RWPE1 (cell line): ENCODE results near the gene ROM1.
"Not testable (repeated sequence)": the region's sequence is repeated elsewhere in the genome, so short reads cannot be mapped to it uniquely, and the experiment has no call there.

Experiments
- CTCF ChIA-PET: fragments of 350-600 bp; sonication (Branson Sonifier 250); formaldehyde crosslinking; extraction: SDS; loops from one replicate; lab custom pipeline; 2021; lab: Yijun Ruan, JAX
- POLR2A ChIA-PET: fragments of 400-600 bp; formaldehyde crosslinking; extraction: SDS; loops from one replicate; lab custom pipeline; 2020; ENCODE audit warnings: antibody characterized with exemption; ENCODE audit not compliant: low non-redundant PET; lab: Yijun Ruan, JAX
- DNase-seq: peaks from one replicate; pipeline ENCODE4 v3.0.0; 2012; ENCODE audit warnings: low spot score
- H3K27ac ChIP-seq: fragments of 450-650 bp; 2 replicates; pipeline ENCODE4 v1.5.1; 2017
- TF ChIP-seq, protein P1 (sequence below): fragments of 450-650 bp; conservative IDR thresholded peaks from 2 replicates; pipeline ENCODE4 v1.5.1; 2017; ENCODE audit warnings: low read depth, mild to moderate bottlenecking

ROM1 gene

DNA sequence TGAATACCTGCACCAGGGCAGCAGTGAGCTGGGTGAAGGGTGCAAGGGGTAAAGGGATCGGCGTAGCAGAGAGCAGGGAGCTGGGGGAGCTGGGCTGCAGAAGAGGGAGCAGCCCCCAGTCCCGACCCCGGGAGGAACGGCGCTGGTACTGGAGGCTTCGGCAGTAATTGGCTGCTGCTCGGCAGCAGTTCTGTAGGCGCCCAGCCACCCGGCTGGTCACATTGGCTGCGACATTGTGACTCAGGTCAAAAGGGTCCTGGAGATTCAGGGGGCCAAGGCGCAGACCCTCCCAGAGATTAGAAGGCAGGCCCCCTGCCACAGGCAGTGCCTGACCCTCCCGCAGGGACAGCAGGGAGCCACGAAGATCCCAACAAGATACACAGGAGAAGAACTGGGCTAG, 37.2 kb upstream of the ROM1 start:
- POLR2A ChIA-PET: no interaction called here
- peak overlapping the region; percentile 86 for H3K27ac ChIP-seq
- TF ChIP-seq, protein P1, sequence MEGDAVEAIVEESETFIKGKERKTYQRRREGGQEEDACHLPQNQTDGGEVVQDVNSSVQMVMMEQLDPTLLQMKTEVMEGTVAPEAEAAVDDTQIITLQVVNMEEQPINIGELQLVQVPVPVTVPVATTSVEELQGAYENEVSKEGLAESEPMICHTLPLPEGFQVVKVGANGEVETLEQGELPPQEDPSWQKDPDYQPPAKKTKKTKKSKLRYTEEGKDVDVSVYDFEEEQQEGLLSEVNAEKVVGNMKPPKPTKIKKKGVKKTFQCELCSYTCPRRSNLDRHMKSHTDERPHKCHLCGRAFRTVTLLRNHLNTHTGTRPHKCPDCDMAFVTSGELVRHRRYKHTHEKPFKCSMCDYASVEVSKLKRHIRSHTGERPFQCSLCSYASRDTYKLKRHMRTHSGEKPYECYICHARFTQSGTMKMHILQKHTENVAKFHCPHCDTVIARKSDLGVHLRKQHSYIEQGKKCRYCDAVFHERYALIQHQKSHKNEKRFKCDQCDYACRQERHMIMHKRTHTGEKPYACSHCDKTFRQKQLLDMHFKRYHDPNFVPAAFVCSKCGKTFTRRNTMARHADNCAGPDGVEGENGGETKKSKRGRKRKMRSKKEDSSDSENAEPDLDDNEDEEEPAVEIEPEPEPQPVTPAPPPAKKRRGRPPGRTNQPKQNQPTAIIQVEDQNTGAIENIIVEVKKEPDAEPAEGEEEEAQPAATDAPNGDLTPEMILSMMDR: no peak
- no peak for DNase-seq
- CTCF ChIA-PET: no interaction called here

DNA sequence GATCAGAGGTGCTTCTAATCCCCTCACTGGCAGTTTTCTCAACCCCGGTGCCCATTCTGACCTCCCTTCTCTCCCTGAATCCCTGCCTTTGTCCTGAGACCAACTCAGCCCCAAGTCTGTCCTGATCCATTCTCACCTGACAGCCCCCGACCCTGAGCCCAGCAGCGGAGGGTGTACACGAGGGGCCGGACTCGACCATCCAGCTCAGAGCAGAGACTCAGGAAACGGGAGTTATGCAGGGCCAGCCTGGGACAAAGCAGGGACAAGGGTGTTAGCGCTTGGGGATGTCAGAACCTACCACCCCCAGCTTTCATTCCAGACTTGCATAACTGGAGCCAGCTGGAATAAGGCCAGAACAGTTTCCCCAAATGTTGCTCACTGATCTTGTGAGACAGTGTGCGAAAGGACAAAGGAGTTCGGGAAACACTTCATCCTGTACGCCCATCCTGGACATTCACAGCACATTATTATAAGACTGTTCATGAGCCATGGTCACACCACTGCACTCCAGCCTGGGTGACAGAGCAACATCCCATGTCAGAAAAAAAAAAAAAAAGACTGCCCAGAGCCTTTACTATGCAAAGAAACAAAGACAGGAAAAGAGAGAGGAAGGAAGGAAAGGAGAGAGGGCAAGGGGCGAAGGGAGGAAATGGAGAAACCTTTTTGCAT, 35.9 kb upstream of the ROM1 start:
- TF ChIP-seq, protein P1: no peak
- no peak for DNase-seq
- H3K27ac ChIP-seq: peak overlapping the region; percentile 86
- POLR2A ChIA-PET: no interaction called here
- CTCF ChIA-PET: no interaction called here

DNA sequence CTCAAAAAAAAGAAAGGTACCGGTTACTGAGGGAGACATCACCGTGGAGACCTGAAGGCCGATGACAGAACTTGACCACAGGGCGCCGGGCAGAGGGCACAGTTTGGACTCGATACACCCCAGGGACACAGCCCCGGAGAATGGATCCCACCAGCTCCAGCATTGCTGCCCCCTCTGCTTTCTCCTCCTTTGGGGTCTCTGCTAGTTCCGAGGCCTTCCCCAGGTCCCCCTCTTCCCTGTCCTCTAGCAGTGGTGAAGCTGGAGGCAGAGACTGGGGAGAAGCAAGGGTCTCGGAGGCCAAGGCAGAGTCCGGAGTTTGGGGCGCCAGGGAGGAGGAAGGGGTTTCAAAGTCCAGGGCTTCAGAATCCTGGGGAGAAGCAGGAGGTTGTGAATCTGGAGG, 34.5 kb upstream of the ROM1 start:
- POLR2A ChIA-PET: interaction anchor here (0.8 kb wide), 1 partner anchor 51 kb away, joined by 9 read pairs; no protein-coding TSS in a partner anchor
- DNase-seq: no peak
- H3K27ac ChIP-seq: peak overlapping the region; percentile 86
- CTCF ChIA-PET: interaction anchor here (0.7 kb wide), 1 partner anchor 36 kb away, joined by 3 read pairs; no protein-coding TSS in a partner anchor
- TF ChIP-seq, protein P1: no peak

DNA sequence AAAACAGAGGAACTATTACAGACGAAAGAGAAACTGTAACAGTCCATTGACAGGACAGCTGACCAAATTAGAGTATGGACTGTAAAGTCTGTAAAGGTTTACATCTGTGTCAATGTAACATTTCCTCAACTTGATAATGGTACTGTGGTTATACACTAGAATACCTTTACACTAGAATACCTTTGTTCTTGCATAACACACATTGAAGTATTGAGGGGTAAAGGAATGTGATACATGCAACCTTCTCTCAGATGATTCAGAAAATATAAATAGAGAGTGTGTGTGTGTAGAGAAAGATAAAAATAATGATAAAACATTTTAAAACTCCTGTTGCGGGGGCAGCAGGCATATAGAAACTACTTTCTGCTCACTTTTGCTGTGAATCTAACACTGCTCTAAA, 33.8 kb upstream of the ROM1 start:
- H3K27ac ChIP-seq: no peak overlapping the region
- ChIA-PET POLR2A (interaction anchor here (0.7 kb wide), 1 partner anchor 20 kb away, joined by 3 read pairs; no protein-coding TSS in a partner anchor), CTCF (no interaction called here)
- TF ChIP-seq, protein P1: no peak
- DNase-seq: no peak

DNA sequence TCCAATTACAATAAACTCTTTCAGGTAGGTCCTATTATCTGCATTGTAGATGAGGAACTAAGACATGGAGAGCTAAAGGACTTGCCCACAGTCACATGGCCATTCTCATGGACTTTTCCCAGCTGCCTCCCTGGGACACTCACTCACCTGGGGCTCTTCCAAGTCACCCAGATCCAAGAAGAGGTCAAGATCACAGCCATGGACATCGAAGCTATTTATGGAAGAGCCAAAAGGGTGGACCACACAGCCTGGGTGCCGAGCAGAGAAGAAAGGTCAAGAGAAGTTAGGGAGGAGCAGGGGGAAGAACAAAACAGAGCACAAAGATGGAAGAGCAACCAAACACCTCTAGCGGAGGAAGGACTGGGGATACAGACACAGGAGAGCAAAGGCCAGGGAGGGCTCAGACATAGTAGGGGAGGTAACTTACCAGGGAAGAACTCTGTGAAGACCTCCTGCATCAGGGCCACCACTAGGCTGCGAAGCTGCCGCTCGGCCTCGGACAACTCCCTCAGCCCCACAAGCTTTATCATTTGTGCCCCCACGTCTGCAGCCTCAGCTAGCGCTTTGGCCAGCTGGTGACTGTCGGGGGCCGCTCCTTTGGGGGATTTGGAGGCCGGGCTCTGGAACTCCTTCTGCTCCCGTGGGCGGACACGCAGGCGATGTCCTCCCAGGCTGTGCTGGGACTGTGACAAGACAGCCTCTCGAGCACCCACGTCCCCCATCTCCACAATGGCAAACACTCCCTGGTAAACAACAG, 31.9 kb upstream of the ROM1 start:
- no peak for DNase-seq
- TF ChIP-seq, protein P1: no peak
- ChIA-PET POLR2A (interaction anchor here (0.6 to 0.7 kb wide), 2 partner anchors 11 to 73 kb away, joined by 4 to 10 read pairs; partner anchors contain the start of gene TUT1), CTCF (no interaction called here)
- peak overlapping the region; percentile 13; the same call in 1 of the 2 replicates for H3K27ac ChIP-seq

DNA sequence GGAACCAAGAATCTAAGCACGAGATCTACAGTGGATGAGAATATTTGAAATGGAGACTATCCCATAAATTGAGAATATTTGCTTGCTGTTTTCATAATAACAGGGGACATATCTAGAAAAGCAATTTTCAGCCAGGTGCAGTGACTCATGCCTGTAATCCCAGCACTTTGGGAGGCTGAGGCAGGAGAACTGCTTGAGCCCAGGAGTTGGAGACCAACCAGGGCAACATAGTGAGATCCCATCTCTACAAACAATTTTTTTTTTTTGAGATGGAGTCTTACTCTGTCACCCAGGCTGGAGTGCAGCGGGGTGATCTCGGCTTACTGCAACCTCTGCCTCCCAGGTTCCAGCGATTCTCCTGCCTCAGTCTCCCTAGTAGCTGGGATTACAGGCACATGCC, 31.3 kb upstream of the ROM1 start:
- H3K27ac ChIP-seq, POLR2A ChIA-PET, CTCF ChIA-PET, DNase-seq: not testable (repeated sequence)

DNA sequence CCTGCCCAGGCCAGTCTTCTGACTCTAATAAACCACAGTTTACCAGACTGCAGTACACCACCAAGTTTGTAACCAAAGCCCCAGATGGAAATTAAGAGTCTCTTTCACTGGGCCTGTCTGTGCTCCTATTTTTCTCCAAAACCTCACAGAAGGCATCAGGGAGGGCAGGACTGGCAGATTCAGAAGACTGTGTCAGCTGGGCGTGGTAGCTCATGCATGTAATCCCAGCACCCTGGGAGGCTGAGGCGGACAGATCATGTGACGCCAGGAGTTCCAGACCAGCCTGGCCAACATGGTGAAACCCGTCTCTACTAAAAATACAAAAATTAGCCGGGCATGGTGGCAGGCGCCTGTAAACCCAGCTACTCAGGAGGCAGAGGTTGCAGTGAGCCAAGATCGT, 27.7 kb upstream of the ROM1 start:
- DNase-seq, CTCF ChIA-PET, POLR2A ChIA-PET: not testable (repeated sequence)
- peak overlapping the region; percentile 36 for H3K27ac ChIP-seq
